Measurements from ENCODE around the gene FAM163B. TPM values are rescaled to one million over a fixed set of nuclear protein-coding genes. Genes with fewer than 3 reads are reported as not detected.

The FAM163B gene
- not detected in 2 replicates for total RNA-seq (2012; rRNA removed)

DNA sequence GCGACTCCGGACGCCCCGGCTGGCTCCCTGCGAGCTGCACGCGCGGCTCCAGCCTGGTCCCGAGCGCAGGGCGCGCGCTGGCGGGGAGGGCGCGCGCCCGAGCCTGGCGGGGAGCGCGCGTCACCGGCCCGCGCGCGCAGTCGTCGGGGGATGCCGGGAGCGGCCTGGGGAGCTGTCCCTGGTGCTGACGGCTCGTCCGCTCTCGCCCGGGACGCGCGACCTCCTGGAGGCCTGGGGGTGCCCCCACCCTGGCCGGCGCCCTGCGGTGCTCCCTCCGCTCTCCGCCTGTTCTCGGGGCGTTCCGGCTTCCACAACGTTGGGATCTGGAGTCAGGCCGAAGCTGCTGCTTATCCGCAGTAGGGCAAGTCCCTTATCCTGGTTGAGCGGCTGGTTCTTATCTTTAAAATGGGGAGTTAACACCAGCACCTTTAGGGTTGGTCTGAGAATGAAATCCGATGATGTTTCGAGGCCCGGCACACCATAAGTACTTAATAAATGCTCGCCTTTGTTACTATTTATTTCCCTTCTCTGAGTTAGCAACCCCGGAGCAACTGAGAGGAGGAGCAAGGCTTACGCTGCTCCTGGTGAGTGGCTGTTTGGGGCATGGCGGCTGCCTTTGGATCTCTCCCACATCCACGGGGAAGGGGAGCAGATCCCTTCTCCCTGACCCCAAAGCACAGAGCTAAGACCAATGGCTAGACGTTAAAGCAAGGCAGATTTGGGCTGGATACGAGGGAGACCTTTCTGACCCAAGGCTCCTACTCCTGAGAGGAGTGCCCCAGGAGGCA, at the start of gene FAM163B:
Gene FAM163B (minus strand): TSS at position 79 of the 788 bp plus-strand sequence. CDS start 29,166 bp downstream, outside the sequence.
- H3K9ac ChIP-seq (ENCODE audit: low read depth, low read length), result no peak within 1 kb of the TSS
- peak within 1 kb of the TSS; percentile 13 for H3K4me3 ChIP-seq (ENCODE audit: low read length)
- peaks cover 96% of the 10 kb centered on the region for H3K27me3 ChIP-seq (ENCODE audit: control insufficient read depth, insufficient read depth, low read length)
- no peaks in the 10 kb centered on the region for H3K4me1 ChIP-seq (ENCODE audit: control insufficient read depth, insufficient read depth, low read length)
- H3K4me2 ChIP-seq (ENCODE audit: low read length), result peak within 1 kb of the TSS; percentile 56
- no peaks in the 10 kb centered on the region for H3K36me3 ChIP-seq (ENCODE audit: insufficient read depth, low read length)
- no peaks in the 10 kb centered on the region for H3K9me3 ChIP-seq (replicated peaks; ENCODE audit: low read length)

DNA sequence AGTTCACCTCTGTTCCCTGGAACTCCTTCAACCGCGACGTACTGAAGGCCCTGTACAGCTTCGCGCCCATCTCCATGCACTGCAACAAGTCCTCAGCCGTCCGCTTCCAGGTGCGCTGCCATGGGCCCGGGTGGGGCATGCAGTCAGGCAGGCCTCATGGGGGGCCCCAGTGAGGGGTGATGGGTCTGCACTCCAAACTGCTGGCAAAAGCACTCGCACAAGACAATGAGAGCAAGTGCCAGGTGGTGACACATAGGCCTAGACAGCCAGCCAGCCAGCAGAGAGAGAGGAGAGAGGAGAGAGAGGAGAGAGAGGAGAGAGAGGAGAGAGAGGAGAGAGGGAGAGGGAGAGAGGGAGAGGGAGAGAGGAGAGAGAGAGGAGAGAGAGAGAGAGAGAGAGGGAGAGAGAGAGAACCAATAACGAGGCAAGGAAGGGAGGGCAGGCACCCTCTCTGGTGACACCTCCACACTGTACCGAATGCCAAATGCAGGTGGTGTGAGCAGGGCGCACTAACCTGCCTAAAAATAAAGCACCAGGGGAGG, 48.0 kb upstream of the FAM163B start:
- no peaks in the 10 kb centered on the region for H3K36me3 ChIP-seq (ENCODE audit: insufficient read depth, low read length)
- no peak overlapping the region for H3K4me3 ChIP-seq (ENCODE audit: low read length)
- H3K9me3 ChIP-seq (replicated peaks; ENCODE audit: low read length), result no peaks in the 10 kb centered on the region
- peaks cover 16% of the 10 kb centered on the region for H3K4me1 ChIP-seq (ENCODE audit: control insufficient read depth, insufficient read depth, low read length)
- no peak overlapping the region for H3K4me2 ChIP-seq (ENCODE audit: low read length)
- peaks cover 59% of the 10 kb centered on the region for H3K27me3 ChIP-seq (ENCODE audit: control insufficient read depth, insufficient read depth, low read length)
- H3K9ac ChIP-seq (ENCODE audit: low read depth, low read length), result no peak overlapping the region

DNA sequence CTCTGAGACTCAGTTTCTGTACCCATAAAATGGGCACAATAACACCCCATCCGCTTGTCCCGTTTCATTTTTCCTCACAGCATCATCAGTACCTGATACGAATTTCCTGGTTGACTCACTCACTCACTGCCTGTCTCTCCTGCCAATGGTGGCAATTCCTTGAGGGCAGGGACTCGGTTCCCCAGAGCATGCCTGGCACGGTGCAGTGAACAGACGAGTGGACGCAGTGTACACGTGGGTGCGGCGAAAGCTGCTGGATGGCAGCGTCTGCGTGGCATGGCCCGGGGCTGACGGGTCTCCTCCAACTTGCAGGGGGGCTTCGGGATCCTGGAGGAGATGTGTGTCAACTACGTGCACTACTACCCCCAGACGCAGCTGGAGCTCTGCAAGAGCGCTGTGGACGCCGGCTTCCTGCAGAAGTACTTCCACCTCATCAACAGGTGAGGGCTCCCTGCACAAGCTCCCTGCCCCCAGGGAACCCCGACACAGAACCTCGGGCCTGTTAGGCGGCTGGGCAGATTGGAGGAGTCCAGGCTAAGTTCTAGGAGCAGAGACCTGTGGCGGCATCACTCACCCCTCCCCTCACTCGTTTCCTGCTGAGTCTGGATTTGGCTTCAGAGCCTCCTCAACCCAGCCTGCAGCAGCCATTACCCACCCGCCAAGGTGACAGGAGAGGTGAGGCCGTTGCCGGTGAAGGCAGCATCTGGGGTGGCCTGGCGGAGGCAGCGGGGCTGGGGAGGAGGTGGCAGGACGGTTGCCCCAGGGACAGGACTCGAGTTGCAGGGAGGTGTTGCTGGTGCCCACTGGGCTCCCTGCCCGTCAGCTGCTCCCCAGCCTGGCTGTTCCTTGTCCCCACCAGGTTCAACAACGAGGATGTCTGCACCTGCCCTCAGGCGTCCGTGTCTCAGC, 47.3 kb upstream of the FAM163B start:
- no peaks in the 10 kb centered on the region for H3K9me3 ChIP-seq (replicated peaks; ENCODE audit: low read length)
- peaks cover 16% of the 10 kb centered on the region for H3K4me1 ChIP-seq (ENCODE audit: control insufficient read depth, insufficient read depth, low read length)
- no peak overlapping the region for H3K9ac ChIP-seq (ENCODE audit: low read depth, low read length)
- no peak overlapping the region for H3K4me3 ChIP-seq (ENCODE audit: low read length)
- no peak overlapping the region for H3K4me2 ChIP-seq (ENCODE audit: low read length)
- H3K27me3 ChIP-seq (ENCODE audit: control insufficient read depth, insufficient read depth, low read length), result peaks cover 63% of the 10 kb centered on the region
- no peaks in the 10 kb centered on the region for H3K36me3 ChIP-seq (ENCODE audit: insufficient read depth, low read length)

DNA sequence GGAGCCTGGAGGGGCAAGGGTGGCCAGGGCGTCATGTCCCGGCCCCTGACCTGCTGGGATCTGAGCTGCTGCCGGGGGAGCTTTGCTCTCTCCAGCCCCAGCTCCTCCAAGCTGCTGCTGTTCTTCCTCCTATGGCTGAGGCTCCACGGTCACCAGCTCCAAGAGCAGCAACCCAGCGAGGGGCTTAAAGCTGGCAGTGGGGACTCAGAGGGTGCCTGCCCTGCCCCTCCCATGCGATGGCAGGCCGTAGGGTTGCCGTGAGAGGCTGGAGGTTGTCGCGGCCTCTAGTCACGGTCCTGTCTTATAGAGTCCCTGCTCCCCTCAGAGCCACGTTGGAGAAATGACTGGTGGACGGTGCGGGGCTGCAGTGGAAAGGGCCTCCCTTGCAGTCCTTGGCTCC, 46.5 kb upstream of the FAM163B start:
- H3K4me2 ChIP-seq (ENCODE audit: low read length), result no peak overlapping the region
- H3K27me3 ChIP-seq (ENCODE audit: control insufficient read depth, insufficient read depth, low read length), result peaks cover 67% of the 10 kb centered on the region
- H3K9me3 ChIP-seq (replicated peaks; ENCODE audit: low read length), result no peaks in the 10 kb centered on the region
- H3K4me1 ChIP-seq (ENCODE audit: control insufficient read depth, insufficient read depth, low read length), result peaks cover 16% of the 10 kb centered on the region
- no peaks in the 10 kb centered on the region for H3K36me3 ChIP-seq (ENCODE audit: insufficient read depth, low read length)
- H3K9ac ChIP-seq (ENCODE audit: low read depth, low read length), result no peak overlapping the region
- no peak overlapping the region for H3K4me3 ChIP-seq (ENCODE audit: low read length)

GRCh38 chr9:133654736-133655657, 45.8 kb upstream of the FAM163B start:
- Histone ChIP-seq H3K4me2 (ENCODE audit: low read length) (no peak overlapping the region), H3K9ac (ENCODE audit: low read depth, low read length) (no peak overlapping the region), H3K4me3 (ENCODE audit: low read length) (no peak overlapping the region), H3K36me3 (ENCODE audit: insufficient read depth, low read length) (no peaks in the 10 kb centered on the region), H3K27me3 (ENCODE audit: control insufficient read depth, insufficient read depth, low read length) (peaks cover 71% of the 10 kb centered on the region), H3K4me1 (ENCODE audit: control insufficient read depth, insufficient read depth, low read length) (peaks cover 16% of the 10 kb centered on the region), H3K9me3 (replicated peaks; ENCODE audit: low read length) (no peaks in the 10 kb centered on the region)

GRCh38 chr9:133653638-133654037, 44.4 kb upstream of the FAM163B start:
- Histone ChIP-seq H3K4me2 (ENCODE audit: low read length) (no peak overlapping the region), H3K9me3 (replicated peaks; ENCODE audit: low read length) (no peaks in the 10 kb centered on the region), H3K9ac (ENCODE audit: low read depth, low read length) (no peak overlapping the region), H3K36me3 (ENCODE audit: insufficient read depth, low read length) (no peaks in the 10 kb centered on the region), H3K27me3 (ENCODE audit: control insufficient read depth, insufficient read depth, low read length) (peaks cover 83% of the 10 kb centered on the region), H3K4me1 (ENCODE audit: control insufficient read depth, insufficient read depth, low read length) (peaks cover 6% of the 10 kb centered on the region), H3K4me3 (ENCODE audit: low read length) (no peak overlapping the region)

GRCh38 chr9:133650026-133650425, 40.8 kb upstream of the FAM163B start:
- Histone ChIP-seq H3K9me3 (replicated peaks; ENCODE audit: low read length) (no peaks in the 10 kb centered on the region), H3K27me3 (ENCODE audit: control insufficient read depth, insufficient read depth, low read length) (peaks cover 85% of the 10 kb centered on the region), H3K4me1 (ENCODE audit: control insufficient read depth, insufficient read depth, low read length) (no peaks in the 10 kb centered on the region), H3K9ac (ENCODE audit: low read depth, low read length) (no peak overlapping the region), H3K36me3 (ENCODE audit: insufficient read depth, low read length) (no peaks in the 10 kb centered on the region), H3K4me2 (ENCODE audit: low read length) (no peak overlapping the region), H3K4me3 (ENCODE audit: low read length) (no peak overlapping the region)

- no peak overlapping the region for H3K9ac ChIP-seq (ENCODE audit: low read depth, low read length)
- no peak overlapping the region for H3K4me2 ChIP-seq (ENCODE audit: low read length)
- H3K4me3 ChIP-seq (ENCODE audit: low read length), result no peak overlapping the region
- no peaks in the 10 kb centered on the region for H3K36me3 ChIP-seq (ENCODE audit: insufficient read depth, low read length)
- peaks cover 84% of the 10 kb centered on the region for H3K27me3 ChIP-seq (ENCODE audit: control insufficient read depth, insufficient read depth, low read length)
- no peaks in the 10 kb centered on the region for H3K4me1 ChIP-seq (ENCODE audit: control insufficient read depth, insufficient read depth, low read length)
- no peaks in the 10 kb centered on the region for H3K9me3 ChIP-seq (replicated peaks; ENCODE audit: low read length)
These were observed 40.0 kb upstream of the FAM163B start for GRCh38 chr9:133649194-133649593.

DNA sequence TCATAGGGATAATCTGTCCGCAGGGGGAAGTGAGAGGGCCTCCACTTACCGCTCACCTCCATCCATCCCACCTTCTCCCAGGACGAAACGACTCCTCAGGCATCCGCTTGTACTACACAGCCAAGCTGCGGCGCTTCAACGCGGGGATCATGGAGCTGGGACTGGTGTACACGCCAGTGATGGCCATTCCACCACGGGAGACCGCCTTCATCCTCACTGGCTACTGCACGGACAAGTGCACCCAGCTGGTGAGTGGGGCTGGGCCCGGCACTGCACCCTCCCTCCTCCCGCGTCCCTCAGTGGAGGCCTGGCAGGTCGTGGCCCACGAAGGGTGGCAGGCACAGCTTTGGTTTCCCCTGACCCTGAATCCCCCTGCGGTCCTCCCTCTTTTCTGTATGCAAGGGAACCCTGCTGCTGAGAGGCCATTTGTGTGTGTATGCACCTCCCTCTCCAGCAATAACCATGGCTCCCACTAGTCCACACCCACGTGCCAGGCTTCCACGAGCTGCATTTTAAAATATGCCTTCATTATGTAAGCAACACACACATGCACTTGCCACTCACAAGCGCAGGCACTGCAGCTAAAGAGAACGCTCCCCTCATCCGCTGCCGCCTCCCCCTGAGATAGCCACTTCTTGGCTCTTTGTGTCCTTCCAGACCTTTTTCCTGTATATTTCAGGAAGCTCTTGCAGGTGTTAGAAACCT, 38.7 kb upstream of the FAM163B start:
- H3K9me3 ChIP-seq (replicated peaks; ENCODE audit: low read length), result no peaks in the 10 kb centered on the region
- H3K4me2 ChIP-seq (ENCODE audit: low read length), result no peak overlapping the region
- H3K36me3 ChIP-seq (ENCODE audit: insufficient read depth, low read length), result no peaks in the 10 kb centered on the region
- H3K27me3 ChIP-seq (ENCODE audit: control insufficient read depth, insufficient read depth, low read length), result peaks cover 77% of the 10 kb centered on the region
- no peak overlapping the region for H3K4me3 ChIP-seq (ENCODE audit: low read length)
- H3K4me1 ChIP-seq (ENCODE audit: control insufficient read depth, insufficient read depth, low read length), result no peaks in the 10 kb centered on the region
- no peak overlapping the region for H3K9ac ChIP-seq (ENCODE audit: low read depth, low read length)

DNA sequence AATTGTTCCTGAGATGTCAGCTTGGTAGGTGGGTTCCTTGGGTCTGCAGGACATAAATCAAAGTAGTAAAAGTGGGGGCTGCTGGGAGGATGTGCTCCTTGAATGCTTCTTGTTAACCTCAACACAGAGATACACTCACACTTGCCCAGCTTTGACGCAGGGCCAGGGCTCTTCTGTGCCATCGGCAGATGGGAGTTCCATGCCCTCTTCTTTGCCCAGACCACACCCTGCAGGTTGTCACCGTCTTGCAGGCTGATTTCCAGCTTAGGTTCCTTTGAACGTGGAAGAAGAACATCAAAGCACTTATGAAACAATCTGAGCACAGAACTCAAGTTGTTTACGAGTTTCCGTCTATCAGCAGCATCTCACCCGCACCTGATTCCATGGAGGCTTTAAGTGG, 38.0 kb upstream of the FAM163B start:
- Histone ChIP-seq H3K36me3 (ENCODE audit: insufficient read depth, low read length) (no peaks in the 10 kb centered on the region), H3K9me3 (replicated peaks; ENCODE audit: low read length) (no peaks in the 10 kb centered on the region), H3K4me2 (ENCODE audit: low read length) (no peak overlapping the region), H3K4me1 (ENCODE audit: control insufficient read depth, insufficient read depth, low read length) (no peaks in the 10 kb centered on the region), H3K9ac (ENCODE audit: low read depth, low read length) (no peak overlapping the region), H3K27me3 (ENCODE audit: control insufficient read depth, insufficient read depth, low read length) (peaks cover 77% of the 10 kb centered on the region), H3K4me3 (ENCODE audit: low read length) (no peak overlapping the region)

Measured in skeletal muscle satellite cell (primary cell).